COLO829 (cell line): Measurements from ENCODE around the gene WNT8A.

Experiments
- DNase-seq: peaks from one replicate; pipeline ENCODE4 v3.0.0; 2012; ENCODE audit warnings: low spot score

The WNT8A gene

DNA sequence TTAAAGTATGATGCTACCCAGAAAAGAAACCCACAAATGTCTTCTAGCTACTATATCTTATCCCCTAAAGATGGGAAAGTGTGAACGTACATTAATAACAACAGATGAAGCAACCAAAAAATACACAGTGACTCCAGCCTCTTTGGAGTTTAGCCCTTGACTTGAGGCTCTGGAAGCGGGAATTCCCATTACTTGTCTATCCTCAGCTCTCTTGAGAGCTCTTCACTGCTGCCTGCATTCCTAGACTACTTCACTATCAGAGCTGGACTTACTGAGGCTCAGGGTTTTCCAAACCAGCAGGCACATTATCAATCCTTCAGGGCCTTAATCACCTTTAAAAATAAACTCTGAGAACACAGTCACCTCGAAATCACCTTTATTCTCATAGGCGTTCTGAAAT, 56.4 kb downstream of the WNT8A start:
- DNase-seq, result no peak
